ENCODE data around the gene ZNF736.
"Not testable (repeated sequence)": the region's sequence is repeated elsewhere in the genome, so short reads cannot be mapped to it uniquely, and the experiment has no call there.

ZNF736 gene

DNA sequence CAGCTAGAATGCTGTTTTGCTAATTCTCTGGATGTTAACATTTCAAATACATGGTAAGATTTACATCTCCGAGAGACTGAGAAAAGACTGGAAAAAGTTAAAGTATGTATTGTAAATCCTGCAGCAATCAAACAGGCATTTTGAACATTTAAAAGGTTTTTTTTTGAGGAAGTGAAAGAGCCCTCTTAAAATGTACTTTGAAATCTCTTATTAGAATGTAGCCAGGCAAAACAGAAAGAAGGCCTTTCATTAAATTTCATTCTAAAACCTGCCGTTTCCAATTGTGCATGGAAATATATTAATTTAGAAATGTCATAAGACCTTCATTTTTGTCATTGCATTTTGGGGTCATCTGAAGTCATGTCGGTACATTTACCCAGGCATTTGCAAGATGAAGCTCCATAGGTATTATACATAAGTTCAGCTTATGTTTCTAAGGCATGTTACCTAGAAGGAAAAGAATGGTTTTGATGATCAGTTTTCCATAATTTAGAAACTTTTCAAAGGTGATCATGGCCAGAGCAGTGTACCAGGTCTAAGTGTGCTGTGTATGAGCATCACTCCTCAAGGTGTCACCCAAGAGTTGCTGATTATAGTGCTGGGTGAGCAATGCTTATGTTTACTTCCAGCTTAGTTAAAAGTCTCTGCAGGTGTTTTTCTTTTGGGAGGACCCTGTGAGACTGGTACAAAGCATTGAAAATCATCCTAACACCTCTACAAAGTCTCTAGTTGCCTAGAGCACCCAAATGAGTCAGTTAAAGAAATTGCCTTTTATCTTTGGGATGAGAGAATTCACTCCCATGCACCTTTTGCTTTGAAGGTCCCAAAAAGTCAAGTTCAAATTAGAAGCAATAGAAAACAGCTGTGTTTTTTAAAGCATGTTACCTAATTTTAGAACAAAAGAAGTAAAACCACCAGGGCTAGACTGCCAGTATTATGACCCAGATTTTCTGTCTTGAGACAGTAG, 7.1 kb downstream of the ZNF736 start:
- H3K4me3 ChIP-seq (ENCODE audit: control insufficient read depth, low read depth, low read length), result no peak overlapping the region
- TF ChIP-seq, protein P1, sequence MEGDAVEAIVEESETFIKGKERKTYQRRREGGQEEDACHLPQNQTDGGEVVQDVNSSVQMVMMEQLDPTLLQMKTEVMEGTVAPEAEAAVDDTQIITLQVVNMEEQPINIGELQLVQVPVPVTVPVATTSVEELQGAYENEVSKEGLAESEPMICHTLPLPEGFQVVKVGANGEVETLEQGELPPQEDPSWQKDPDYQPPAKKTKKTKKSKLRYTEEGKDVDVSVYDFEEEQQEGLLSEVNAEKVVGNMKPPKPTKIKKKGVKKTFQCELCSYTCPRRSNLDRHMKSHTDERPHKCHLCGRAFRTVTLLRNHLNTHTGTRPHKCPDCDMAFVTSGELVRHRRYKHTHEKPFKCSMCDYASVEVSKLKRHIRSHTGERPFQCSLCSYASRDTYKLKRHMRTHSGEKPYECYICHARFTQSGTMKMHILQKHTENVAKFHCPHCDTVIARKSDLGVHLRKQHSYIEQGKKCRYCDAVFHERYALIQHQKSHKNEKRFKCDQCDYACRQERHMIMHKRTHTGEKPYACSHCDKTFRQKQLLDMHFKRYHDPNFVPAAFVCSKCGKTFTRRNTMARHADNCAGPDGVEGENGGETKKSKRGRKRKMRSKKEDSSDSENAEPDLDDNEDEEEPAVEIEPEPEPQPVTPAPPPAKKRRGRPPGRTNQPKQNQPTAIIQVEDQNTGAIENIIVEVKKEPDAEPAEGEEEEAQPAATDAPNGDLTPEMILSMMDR (IDR thresholded peaks at IDR 0.05; ENCODE audit: control insufficient read depth, insufficient read depth, low read depth, low read length, missing control alignments), result no peak
- no peak for DNase-seq (ENCODE audit: low read depth)

DNA sequence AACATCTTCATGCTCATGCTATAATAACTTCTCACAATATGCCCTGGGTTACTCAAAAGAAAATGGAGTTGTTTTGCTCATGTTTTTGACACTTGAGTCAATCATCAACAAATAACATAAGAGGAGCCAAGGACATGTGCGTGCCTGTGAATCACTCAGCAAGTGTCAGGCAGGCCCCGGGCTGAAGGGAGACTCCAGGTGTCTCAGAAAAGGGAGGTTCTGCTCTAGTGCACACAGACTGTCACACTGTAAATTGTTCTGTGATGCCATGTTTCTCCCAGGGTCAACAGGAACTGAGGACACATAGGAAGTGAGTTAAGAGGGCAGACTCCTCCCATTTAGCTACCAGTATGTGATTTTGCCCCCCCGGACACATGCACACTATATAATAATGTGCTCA, 10.4 kb downstream of the ZNF736 start:
- H3K4me3 ChIP-seq (ENCODE audit: control insufficient read depth, low read depth, low read length); DNase-seq (ENCODE audit: low read depth): not testable (repeated sequence)

DNA sequence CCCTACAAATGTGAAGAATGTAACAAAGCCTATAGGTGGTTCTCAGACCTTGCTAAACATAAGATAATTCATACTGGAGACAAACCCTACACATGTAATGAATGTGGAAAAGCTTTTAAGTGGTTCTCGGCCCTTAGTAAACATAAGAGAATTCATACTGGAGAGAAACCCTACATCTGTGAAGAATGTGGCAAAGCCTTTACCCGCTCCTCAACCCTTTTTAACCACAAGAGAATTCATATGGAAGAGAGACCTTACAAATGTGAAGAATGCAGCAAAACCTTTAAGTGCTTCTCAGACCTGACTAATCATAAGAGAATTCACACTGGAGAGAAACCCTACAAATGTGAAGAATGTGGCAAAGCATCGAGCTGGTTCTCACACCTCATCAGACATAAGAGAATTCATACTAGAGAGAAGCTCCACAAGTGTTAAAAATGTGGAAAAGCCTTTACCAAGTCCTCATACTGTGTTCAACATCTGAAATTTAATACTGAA, 35.0 kb downstream of the ZNF736 start:
- H3K4me3 ChIP-seq (ENCODE audit: control insufficient read depth, low read depth, low read length); DNase-seq (ENCODE audit: low read depth): not testable (repeated sequence)

DNA sequence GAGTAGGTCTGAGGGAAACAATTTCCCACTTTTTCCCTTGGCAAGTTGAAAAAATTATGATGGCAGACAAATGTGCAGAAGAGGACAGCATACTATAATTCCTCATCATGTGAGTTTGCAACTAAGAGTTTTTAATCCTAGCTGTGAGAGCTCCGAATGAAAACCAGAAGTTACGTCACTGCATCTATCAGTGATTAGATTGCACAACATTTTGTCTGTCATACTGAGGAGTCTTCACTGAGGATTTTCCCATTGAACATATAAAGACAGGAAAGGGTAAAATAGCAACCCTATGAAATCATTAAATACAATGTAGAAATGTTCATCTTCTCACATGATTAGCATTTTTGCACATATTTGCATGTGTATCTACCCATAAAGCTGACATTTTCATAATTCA, 45.8 kb downstream of the ZNF736 start:
- no peak overlapping the region for H3K4me3 ChIP-seq (ENCODE audit: control insufficient read depth, low read depth, low read length)
- no peak for DNase-seq (ENCODE audit: low read depth)
- TF ChIP-seq, protein P1 (IDR thresholded peaks at IDR 0.05; ENCODE audit: control insufficient read depth, insufficient read depth, low read depth, low read length, missing control alignments), result no peak

- TF ChIP-seq, protein P1 (IDR thresholded peaks at IDR 0.05; ENCODE audit: control insufficient read depth, insufficient read depth, low read depth, low read length, missing control alignments), result no peak
- DNase-seq (ENCODE audit: low read depth), result no peak
- no peak overlapping the region for H3K4me3 ChIP-seq (ENCODE audit: control insufficient read depth, low read depth, low read length)
Observed at GRCh38 chr7:64371116-64371515, 57.4 kb downstream of the ZNF736 start.

DNA sequence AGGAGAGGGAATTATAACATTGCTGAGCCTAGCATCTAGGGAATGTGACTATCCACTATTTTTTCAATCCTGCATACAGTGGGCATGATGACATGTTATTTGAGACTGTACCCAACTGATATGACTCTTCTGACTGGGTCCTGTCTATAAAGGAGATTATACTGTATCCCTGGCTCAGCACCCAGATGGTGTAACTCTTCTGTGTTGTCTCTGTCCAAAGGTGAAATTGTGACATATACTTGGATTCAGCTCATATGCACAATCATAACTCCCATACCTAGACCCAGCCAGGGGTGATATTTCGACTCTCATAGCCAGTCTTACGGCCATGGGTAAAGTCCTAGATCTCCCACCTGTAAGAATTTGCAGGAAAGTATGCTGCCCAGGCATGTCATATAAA, 59.3 kb downstream of the ZNF736 start:
- TF ChIP-seq, protein P1 (IDR thresholded peaks at IDR 0.05; ENCODE audit: control insufficient read depth, insufficient read depth, low read depth, low read length, missing control alignments), result no peak
- H3K4me3 ChIP-seq (ENCODE audit: control insufficient read depth, low read depth, low read length), result no peak overlapping the region
- no peak for DNase-seq (ENCODE audit: low read depth)

DNA sequence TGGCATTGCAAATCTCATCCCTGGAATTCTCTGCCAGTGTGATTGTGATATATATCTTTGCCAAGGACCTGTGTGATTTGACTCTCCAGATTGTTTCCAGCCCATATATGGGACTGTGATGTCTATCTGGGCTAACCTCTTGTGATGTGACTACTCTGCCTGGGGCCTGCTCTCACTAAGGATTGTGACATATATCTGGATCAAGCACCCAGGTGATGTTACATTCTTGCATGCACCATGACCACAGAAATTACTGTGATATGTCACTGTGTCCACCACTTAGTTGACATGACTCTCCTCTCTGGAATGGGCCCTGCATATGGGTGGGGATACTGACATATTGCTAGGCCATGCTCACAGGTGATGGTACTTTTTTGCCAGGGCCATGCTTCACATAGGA, 86.6 kb downstream of the ZNF736 start:
- no peak overlapping the region for H3K4me3 ChIP-seq (ENCODE audit: control insufficient read depth, low read depth, low read length)
- no peak for DNase-seq (ENCODE audit: low read depth)
- TF ChIP-seq, protein P1 (IDR thresholded peaks at IDR 0.05; ENCODE audit: control insufficient read depth, insufficient read depth, low read depth, low read length, missing control alignments), result no peak
